ENCODE results near the gene GJD3. TPM values are rescaled to one million over a fixed set of nuclear protein-coding genes. Genes with fewer than 3 reads are reported as not detected.
"Not testable (repeated sequence)": the region's sequence is repeated elsewhere in the genome, so short reads cannot be mapped to it uniquely, and the experiment has no call there.

Gene GJD3
- 1 to 10 TPM in 1 of 4 donors, under 1 TPM in 1, not detected in 2; 0.83 to 3.8 TPM for total RNA-seq

DNA sequence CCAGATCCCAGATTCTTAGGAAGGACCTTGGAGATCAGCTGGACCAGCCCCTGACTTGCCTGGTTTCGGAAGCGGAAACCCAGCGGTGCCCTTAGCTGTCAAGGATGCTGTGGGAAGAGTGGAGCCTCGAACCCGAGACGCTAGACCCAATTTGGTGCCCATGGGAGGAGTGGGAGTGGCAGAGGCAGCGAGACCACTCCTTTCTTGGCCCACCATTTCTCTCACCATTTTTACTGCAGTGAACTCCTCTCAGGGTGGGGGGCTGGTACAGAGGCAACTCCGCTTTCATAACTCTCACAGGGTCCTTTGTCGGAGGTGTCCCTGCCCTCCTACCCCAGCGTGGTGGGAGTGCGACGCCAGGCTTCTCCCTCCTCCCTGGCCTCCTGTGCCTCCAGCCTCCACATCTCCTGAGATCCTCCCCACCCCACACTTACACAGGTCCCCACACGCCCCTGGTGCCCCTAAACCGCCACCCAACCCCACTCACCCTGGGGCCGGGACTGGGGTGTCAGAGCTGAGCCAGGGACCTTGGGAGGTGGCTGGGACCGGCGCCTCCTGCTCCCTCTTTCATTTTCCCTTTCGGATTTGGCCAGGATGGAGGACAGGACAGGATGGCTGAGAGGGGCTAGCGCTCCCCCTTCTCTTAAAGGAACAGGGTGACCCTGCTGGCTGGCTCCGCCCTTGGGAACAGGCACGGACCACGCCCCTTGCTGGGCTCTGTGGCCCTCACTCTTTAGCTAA is at the start of gene GJD3:
GJD3 (minus strand) TSS at position 617 of the 741 bp plus-strand sequence. CDS start 922 bp downstream, outside the sequence.
- no peaks in the 10 kb centered on the region for H3K36me3 ChIP-seq
- DNase-seq = no peak
- intact Hi-C loops (cut with DNase I; ENCODE audit: low total_unique reads) = no loop called here
- H3K27me3 ChIP-seq = no peaks in the 10 kb centered on the region
- H3K27ac ChIP-seq = no peak within 1 kb of the TSS
- H3K4me1 ChIP-seq = no peaks in the 10 kb centered on the region
- TF ChIP-seq, protein P1, sequence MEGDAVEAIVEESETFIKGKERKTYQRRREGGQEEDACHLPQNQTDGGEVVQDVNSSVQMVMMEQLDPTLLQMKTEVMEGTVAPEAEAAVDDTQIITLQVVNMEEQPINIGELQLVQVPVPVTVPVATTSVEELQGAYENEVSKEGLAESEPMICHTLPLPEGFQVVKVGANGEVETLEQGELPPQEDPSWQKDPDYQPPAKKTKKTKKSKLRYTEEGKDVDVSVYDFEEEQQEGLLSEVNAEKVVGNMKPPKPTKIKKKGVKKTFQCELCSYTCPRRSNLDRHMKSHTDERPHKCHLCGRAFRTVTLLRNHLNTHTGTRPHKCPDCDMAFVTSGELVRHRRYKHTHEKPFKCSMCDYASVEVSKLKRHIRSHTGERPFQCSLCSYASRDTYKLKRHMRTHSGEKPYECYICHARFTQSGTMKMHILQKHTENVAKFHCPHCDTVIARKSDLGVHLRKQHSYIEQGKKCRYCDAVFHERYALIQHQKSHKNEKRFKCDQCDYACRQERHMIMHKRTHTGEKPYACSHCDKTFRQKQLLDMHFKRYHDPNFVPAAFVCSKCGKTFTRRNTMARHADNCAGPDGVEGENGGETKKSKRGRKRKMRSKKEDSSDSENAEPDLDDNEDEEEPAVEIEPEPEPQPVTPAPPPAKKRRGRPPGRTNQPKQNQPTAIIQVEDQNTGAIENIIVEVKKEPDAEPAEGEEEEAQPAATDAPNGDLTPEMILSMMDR (IDR thresholded peaks at IDR 0.05) = no peak
- TF ChIP-seq POLR2A (IDR thresholded peaks at IDR 0.05) = no peak
- H3K4me3 ChIP-seq = peak within 1 kb of the TSS; percentile 13 to 38
- H3K9me3 ChIP-seq = no peaks in the 10 kb centered on the region

DNA sequence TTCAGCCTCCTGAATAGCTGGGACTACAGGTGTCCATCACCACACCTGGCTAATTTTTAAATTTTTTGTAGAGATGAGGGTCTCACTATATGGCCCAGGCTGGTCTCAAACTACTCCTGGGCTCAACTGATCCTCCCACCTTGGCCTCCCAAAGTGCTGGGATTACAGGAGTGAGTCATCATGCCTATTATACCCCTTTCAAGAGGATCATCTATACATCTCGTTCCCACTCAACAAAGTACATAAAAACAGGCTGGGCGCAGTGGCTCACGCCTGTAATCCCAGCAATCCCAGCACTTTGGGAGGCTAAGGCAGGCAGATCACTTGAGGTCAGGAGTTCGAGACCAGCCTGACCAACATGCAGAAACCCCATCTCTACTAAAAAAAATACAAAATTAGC is 49.8 kb upstream of the GJD3 start:
- H3K4me3 ChIP-seq; DNase-seq; H3K4me1 ChIP-seq; H3K27ac ChIP-seq; intact Hi-C loops (cut with DNase I; ENCODE audit: low total_unique reads); H3K27me3 ChIP-seq; H3K9me3 ChIP-seq; H3K36me3 ChIP-seq: not testable (repeated sequence)

GRCh38 chr17:40412880-40413279 is 48.3 kb upstream of the GJD3 start:
- H3K27me3 ChIP-seq = no peaks in the 10 kb centered on the region
- no peaks in the 10 kb centered on the region for H3K36me3 ChIP-seq
- intact Hi-C loops (cut with DNase I; ENCODE audit: low total_unique reads) = no loop called here

GRCh38 chr17:40411821-40412220 is 47.3 kb upstream of the GJD3 start:
- Histone ChIP-seq H3K27ac (no peak overlapping the region), H3K4me1 (no peaks in the 10 kb centered on the region), H3K4me3 (no peak overlapping the region), H3K36me3 (no peaks in the 10 kb centered on the region), H3K27me3 (no peaks in the 10 kb centered on the region), H3K9me3 (no peaks in the 10 kb centered on the region)
- no peak for DNase-seq
- TF ChIP-seq, protein P1 (IDR thresholded peaks at IDR 0.05) = no peak
- no peak for TF ChIP-seq POLR2A (IDR thresholded peaks at IDR 0.05)
- intact Hi-C loops (cut with DNase I; ENCODE audit: low total_unique reads) = no loop called here

More at GRCh38 chr17:40412880-40413279, 48.3 kb upstream of the GJD3 start:
- no peak for DNase-seq
- no peaks in the 10 kb centered on the region for H3K9me3 ChIP-seq
- H3K4me1 ChIP-seq = peaks cover 0 to 4% of the 10 kb centered on the region in 2 donors
- H3K4me3 ChIP-seq = no peak overlapping the region
- TF ChIP-seq, protein P1 (IDR thresholded peaks at IDR 0.05) = no peak
- no peak overlapping the region for H3K27ac ChIP-seq

GRCh38 chr17:40410082-40410481 is 45.5 kb upstream of the GJD3 start:
- intact Hi-C loops (cut with DNase I; ENCODE audit: low total_unique reads) = no loop called here
- Histone ChIP-seq H3K36me3 (no peaks in the 10 kb centered on the region), H3K27me3 (no peaks in the 10 kb centered on the region), H3K9me3 (no peaks in the 10 kb centered on the region), H3K4me1 (no peaks in the 10 kb centered on the region), H3K4me3 (no peak overlapping the region), H3K27ac (no peak overlapping the region)
- no peak for DNase-seq
- TF ChIP-seq POLR2A (IDR thresholded peaks at IDR 0.05) = no peak
- TF ChIP-seq, protein P1 (IDR thresholded peaks at IDR 0.05) = no peak

- DNase-seq; intact Hi-C loops (cut with DNase I; ENCODE audit: low total_unique reads); H3K9me3 ChIP-seq; H3K4me3 ChIP-seq; H3K27me3 ChIP-seq; H3K4me1 ChIP-seq; H3K36me3 ChIP-seq; H3K27ac ChIP-seq: not testable (repeated sequence)
Observed at GRCh38 chr17:40409540-40409939, 45.0 kb upstream of the GJD3 start.

Measured in uterus (tissue), 4 donors.